Islet of Langerhans (tissue), 1 donor: ENCODE data around the gene HPSE2.
"Not testable (repeated sequence)": the region's sequence is repeated elsewhere in the genome, so short reads cannot be mapped to it uniquely, and the experiment has no call there.

ENCODE experiments used
- FAIRE-seq: peaks from one replicate; lab custom pipeline; 2011; peaks lifted over from hg19 to GRCh38; lab: Jason Lieb, UNC

The HPSE2 gene

GRCh38 chr10:99235658-99236626 is at the start of gene HPSE2:
Gene HPSE2 (minus strand): TSS chr10:99235852.
- no peak for FAIRE-seq

GRCh38 chr10:99280472-99280871 is 44.8 kb upstream of the HPSE2 start:
- no peak for FAIRE-seq

GRCh38 chr10:99279626-99280111 is 44.0 kb upstream of the HPSE2 start:
- FAIRE-seq, result peak; percentile 33

- no peak for FAIRE-seq
Measured at GRCh38 chr10:99276848-99277486, 41.3 kb upstream of the HPSE2 start.

GRCh38 chr10:99266383-99266782 is 30.7 kb upstream of the HPSE2 start:
- no peak for FAIRE-seq

GRCh38 chr10:99248824-99249223 is 13.2 kb upstream of the HPSE2 start:
- no peak for FAIRE-seq

GRCh38 chr10:99247893-99248292 is 12.2 kb upstream of the HPSE2 start:
- FAIRE-seq, result not testable (repeated sequence)

- FAIRE-seq, result no peak
Measured at GRCh38 chr10:99236627-99237309, 1.1 kb upstream of the HPSE2 start.

GRCh38 chr10:99234791-99235657 is 628 bp downstream of the HPSE2 start:
- FAIRE-seq, result no peak

- FAIRE-seq, result no peak
Measured at GRCh38 chr10:99234041-99234790, 1.4 kb downstream of the HPSE2 start.

- no peak for FAIRE-seq
Measured at GRCh38 chr10:99233689-99234037, 2.0 kb downstream of the HPSE2 start.

- no peak for FAIRE-seq
Measured at GRCh38 chr10:99233000-99233688, 2.5 kb downstream of the HPSE2 start.

GRCh38 chr10:99232360-99232999 is 3.2 kb downstream of the HPSE2 start:
- no peak for FAIRE-seq

- FAIRE-seq, result no peak
Measured at GRCh38 chr10:99224766-99225165, 10.9 kb downstream of the HPSE2 start.

- FAIRE-seq, result no peak
Measured at GRCh38 chr10:99207340-99207739, 28.3 kb downstream of the HPSE2 start.

GRCh38 chr10:99203310-99203709 is 32.3 kb downstream of the HPSE2 start:
- no peak for FAIRE-seq

- no peak for FAIRE-seq
Measured at GRCh38 chr10:99172950-99173349, 62.7 kb downstream of the HPSE2 start.

GRCh38 chr10:99172128-99172738 is 63.4 kb downstream of the HPSE2 start:
- peak; percentile 84 for FAIRE-seq

GRCh38 chr10:99170116-99170675 is 65.5 kb downstream of the HPSE2 start:
- FAIRE-seq, result no peak
